Stimulated activated CD8-positive, alpha-beta memory T cell treated with anti-CD3 and anti-CD28 coated beads, Interleukin-12 subunit alpha, Interleukin-12 subunit beta, amount 100 ng/mL, for 1 hour (primary cell): ENCODE measurements around the gene PRDM2.

Experiments
- DNase-seq: peaks from one replicate; pipeline ENCODE4 v3.0.0-alpha.2; 2020; ENCODE audit warnings: low read depth

PRDM2 gene

GRCh38 chr1:13814131-13814530, 114.1 kb downstream of the PRDM2 start:
- no peak for DNase-seq

GRCh38 chr1:13816016-13816760, 116.2 kb downstream of the PRDM2 start:
- DNase-seq, result no peak

GRCh38 chr1:13817906-13818305, 117.9 kb downstream of the PRDM2 start:
- no peak for DNase-seq

- no peak for DNase-seq
Observed at GRCh38 chr1:13818926-13819325, 118.9 kb downstream of the PRDM2 start.

GRCh38 chr1:13819642-13820041, 119.7 kb downstream of the PRDM2 start:
- DNase-seq, result no peak

- no peak for DNase-seq
Observed at GRCh38 chr1:13820055-13820454, 120.1 kb downstream of the PRDM2 start.

- no peak for DNase-seq
Observed at GRCh38 chr1:13820456-13820855, 120.5 kb downstream of the PRDM2 start.

GRCh38 chr1:13823126-13823880, 123.3 kb downstream of the PRDM2 start:
- no peak for DNase-seq

GRCh38 chr1:13823936-13824335, 123.9 kb downstream of the PRDM2 start:
- no peak for DNase-seq

- DNase-seq, result no peak
Observed at GRCh38 chr1:13824626-13825025, 124.6 kb downstream of the PRDM2 start.

- DNase-seq, result no peak
Observed at GRCh38 chr1:13825033-13825432, 125.0 kb downstream of the PRDM2 start.

GRCh38 chr1:13826009-13826408, 126.0 kb downstream of the PRDM2 start:
- no peak for DNase-seq

- no peak for DNase-seq
Observed at GRCh38 chr1:13826591-13826990, 126.6 kb downstream of the PRDM2 start.

GRCh38 chr1:13828454-13829151, 128.6 kb downstream of the PRDM2 start:
- DNase-seq, result no peak

- no peak for DNase-seq
Observed at GRCh38 chr1:13829152-13829769, 129.3 kb downstream of the PRDM2 start.

GRCh38 chr1:13830170-13830569, 130.2 kb downstream of the PRDM2 start:
- no peak for DNase-seq

GRCh38 chr1:13830616-13831280, 130.8 kb downstream of the PRDM2 start:
- DNase-seq, result no peak

GRCh38 chr1:13832100-13832499, 132.1 kb downstream of the PRDM2 start:
- DNase-seq, result no peak

- no peak for DNase-seq
Observed at GRCh38 chr1:13832536-13832935, 132.5 kb downstream of the PRDM2 start.

- no peak for DNase-seq
Observed at GRCh38 chr1:13836136-13836535, 136.1 kb downstream of the PRDM2 start.

GRCh38 chr1:13836631-13837030, 136.6 kb downstream of the PRDM2 start:
- DNase-seq, result no peak

- no peak for DNase-seq
Observed at GRCh38 chr1:13838236-13838635, 138.2 kb downstream of the PRDM2 start.
